SJCRH30 (cell line): ENCODE results near the gene GID8. TPM values are rescaled to one million over a fixed set of nuclear protein-coding genes. Genes with fewer than 3 reads are reported as not detected.

Experiments
- DNase-seq, 2 experiments: peaks; one replicate each; pipeline ENCODE4 v3.0.0-alpha.2; 2015 to 2020
- H3K27ac ChIP-seq: fragments of 250-450 bp; sonication (Bioruptor Pico); 2 replicates; pipeline ENCODE4 v1.5.1; 2020; ENCODE audit warnings: mild to moderate bottlenecking, moderate library complexity
- H3K27me3 ChIP-seq: fragments of 250-450 bp; sonication (Bioruptor Pico); 2 replicates; pipeline ENCODE4 v1.5.1; 2020; ENCODE audit warnings: mild to moderate bottlenecking, moderate library complexity
- H3K36me3 ChIP-seq: fragments of 250-450 bp; sonication (Bioruptor Pico); 2 replicates; pipeline ENCODE4 v1.5.1; 2020; ENCODE audit warnings: mild to moderate bottlenecking, moderate library complexity
- H3K4me1 ChIP-seq: fragments of 250-450 bp; sonication (Bioruptor Pico); 2 replicates; pipeline ENCODE4 v1.5.1; 2020; ENCODE audit warnings: mild to moderate bottlenecking, moderate library complexity
- H3K4me3 ChIP-seq: fragments of 250-450 bp; sonication (Bioruptor Pico); 2 replicates; pipeline ENCODE4 v1.5.1; 2020; ENCODE audit warnings: mild to moderate bottlenecking, moderate library complexity
- H3K9me3 ChIP-seq: fragments of 250-450 bp; sonication (Bioruptor Pico); replicated peaks from 2 replicates; pipeline ENCODE4 v1.5.1; 2020; ENCODE audit warnings: mild to moderate bottlenecking, moderate library complexity
- total RNA-seq: library from RNA; depleted of rRNA; stranded (reverse); fragments of >200 nt; shearing (Covaris generic); gene quantifications from 2 replicates; pipeline ENCODE4 v1.2.3, GENCODE V29; 2014

GID8 gene
- total RNA-seq, 1 experiment from 2014 or later: 109 TPM

- H3K4me1 ChIP-seq: peaks cover 24% of the 10 kb centered on the region
- H3K27ac ChIP-seq: no peak overlapping the region
- no peaks in the 10 kb centered on the region for H3K9me3 ChIP-seq
- H3K27me3 ChIP-seq: no peaks in the 10 kb centered on the region
- H3K36me3 ChIP-seq: peaks cover 10% of the 10 kb centered on the region; the same call in 1 of the 2 replicates
- H3K4me3 ChIP-seq: no peak overlapping the region
- DNase-seq: no peak
Observed at GRCh38 chr20:62923669-62924441, 14.1 kb upstream of the GID8 start.

DNA sequence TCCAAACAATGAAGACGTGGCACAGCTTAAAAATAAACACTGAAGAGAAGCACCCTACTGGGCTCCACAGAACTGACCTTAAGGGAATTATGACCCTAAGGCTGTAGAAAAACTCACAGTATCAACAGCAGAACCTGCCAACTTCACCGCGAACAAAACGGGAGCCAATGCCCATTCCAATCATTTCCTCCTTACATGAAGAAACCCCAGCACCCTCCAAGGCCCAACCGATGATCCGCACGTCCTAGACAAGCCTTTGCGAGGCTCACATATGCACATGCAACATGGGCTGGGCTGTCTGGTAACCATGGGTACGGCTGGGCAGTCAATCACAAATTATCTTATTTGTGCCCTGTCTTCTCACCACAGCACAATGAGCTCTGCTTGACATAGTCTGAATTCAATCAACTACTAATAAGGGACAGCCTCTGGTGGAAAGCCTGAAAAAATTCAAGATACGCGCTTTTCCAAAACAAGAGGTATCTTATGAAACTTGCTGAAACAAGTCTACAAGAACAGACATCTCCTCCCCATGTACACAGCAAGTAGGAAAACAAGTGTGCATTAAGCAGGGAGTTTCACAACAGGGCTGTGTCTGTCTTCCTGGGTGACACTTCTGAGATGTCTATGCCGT is 13.4 kb upstream of the GID8 start:
- Histone ChIP-seq H3K36me3 (peaks cover 10% of the 10 kb centered on the region; the same call in 1 of the 2 replicates), H3K9me3 (no peaks in the 10 kb centered on the region), H3K4me1 (peaks cover 24% of the 10 kb centered on the region), H3K27ac (no peak overlapping the region), H3K27me3 (no peaks in the 10 kb centered on the region), H3K4me3 (peak overlapping the region; percentile 89)
- no peak for DNase-seq

GRCh38 chr20:62925076-62925419 is 12.9 kb upstream of the GID8 start:
- Histone ChIP-seq H3K36me3 (peaks cover 10% of the 10 kb centered on the region; the same call in 1 of the 2 replicates), H3K27ac (peak overlapping the region; percentile 76; the same call in 1 of the 2 replicates), H3K4me1 (peaks cover 24% of the 10 kb centered on the region), H3K27me3 (no peaks in the 10 kb centered on the region), H3K9me3 (no peaks in the 10 kb centered on the region), H3K4me3 (peak overlapping the region; percentile 89)
- DNase-seq: no peak

DNA sequence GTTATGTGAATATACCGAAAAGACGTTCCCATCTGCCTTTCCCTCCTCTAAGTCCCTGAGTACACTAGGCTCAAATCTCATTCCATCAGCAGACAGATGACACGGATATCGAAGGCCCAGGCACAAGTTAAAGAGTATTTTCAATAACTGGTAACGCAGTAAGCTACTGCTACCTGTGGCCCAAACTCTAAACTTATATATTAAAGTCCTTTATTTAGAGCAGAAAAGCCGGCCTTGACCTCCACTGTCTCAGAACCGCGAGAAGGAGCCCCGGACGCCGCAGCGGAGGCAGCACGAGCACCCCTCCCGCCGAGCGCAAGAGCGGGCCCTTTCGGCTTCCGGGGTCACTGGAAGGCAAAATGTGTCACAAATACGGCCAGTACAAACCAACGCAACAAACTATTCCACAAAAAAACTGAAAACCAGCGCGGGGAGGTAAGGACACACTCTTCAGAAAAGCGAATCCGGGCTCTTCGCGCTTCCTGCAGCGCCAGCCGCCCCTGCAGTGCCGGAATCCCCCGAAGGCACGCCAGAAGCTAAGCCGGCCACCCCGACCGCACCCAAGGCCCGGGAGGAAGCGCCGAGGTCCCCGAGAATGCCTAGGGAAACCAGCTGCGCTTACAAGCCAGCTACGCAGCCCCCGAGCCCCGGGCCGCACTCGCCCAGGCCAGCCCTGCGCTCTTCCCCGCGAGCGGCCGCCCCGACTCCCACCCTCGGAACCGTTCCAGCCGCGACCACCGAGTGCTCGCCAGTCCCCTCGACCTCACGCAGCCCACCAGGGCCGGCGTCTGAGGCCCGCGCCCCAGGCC is 12.3 kb upstream of the GID8 start:
- Histone ChIP-seq H3K4me3 (peak overlapping the region; percentile 89), H3K36me3 (peaks cover 10% of the 10 kb centered on the region; the same call in 1 of the 2 replicates), H3K27ac (peak overlapping the region; percentile 76), H3K27me3 (no peaks in the 10 kb centered on the region), H3K9me3 (no peaks in the 10 kb centered on the region), H3K4me1 (peaks cover 24% of the 10 kb centered on the region)
- peak; percentile 72 to 78 for DNase-seq

GRCh38 chr20:62926229-62927127 is 11.5 kb upstream of the GID8 start, which contains the start of gene DIDO1:
Gene DIDO1 (minus strand): TSS chr20:62926505.
- H3K27me3 ChIP-seq: no peaks in the 10 kb centered on the region
- H3K27ac ChIP-seq: peak within 1 kb of the TSS; percentile 76
- H3K9me3 ChIP-seq: no peaks in the 10 kb centered on the region
- peak within 1 kb of the TSS; percentile 89 for H3K4me3 ChIP-seq
- peak; percentile 95 to 97 for DNase-seq
- peaks cover 24% of the 10 kb centered on the region for H3K4me1 ChIP-seq
- peaks cover 13% of the 10 kb centered on the region; the same call in 1 of the 2 replicates for H3K36me3 ChIP-seq

DNA sequence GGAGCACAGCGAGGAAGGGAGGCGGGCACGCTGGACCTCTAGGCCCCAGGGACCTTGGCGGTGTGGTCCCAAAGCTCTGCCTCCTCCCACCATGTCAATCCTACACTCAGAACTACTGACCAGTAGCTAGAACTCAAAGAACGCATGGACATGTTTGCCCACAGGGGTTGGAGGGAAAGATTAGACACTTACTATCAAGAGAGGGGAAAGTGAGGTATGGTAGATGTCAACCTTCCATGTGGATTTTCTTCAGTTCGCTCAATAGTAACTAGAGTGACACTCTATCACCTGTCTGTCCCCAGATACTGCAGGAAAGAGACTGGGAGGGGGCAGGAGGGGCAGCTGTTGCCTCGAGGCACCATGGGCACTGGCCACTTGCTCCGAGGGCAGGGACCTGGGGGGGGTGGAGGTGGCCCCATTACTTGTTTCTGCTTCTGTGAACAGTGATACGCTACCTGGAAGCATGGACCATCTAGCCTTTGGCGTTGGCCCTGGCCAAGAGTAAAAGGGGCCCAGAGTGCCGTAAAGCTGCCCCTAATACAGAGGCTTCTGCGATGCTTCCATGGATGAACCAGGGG is 10.7 kb upstream of the GID8 start:
- Histone ChIP-seq H3K27ac (no peak overlapping the region), H3K4me3 (peak overlapping the region; percentile 89), H3K4me1 (peaks cover 24% of the 10 kb centered on the region), H3K36me3 (peaks cover 21% of the 10 kb centered on the region; the same call in 1 of the 2 replicates), H3K27me3 (no peaks in the 10 kb centered on the region), H3K9me3 (no peaks in the 10 kb centered on the region)
- DNase-seq: peak in 1 of 2 experiments; percentile 37

- DNase-seq: no peak
- no peak overlapping the region for H3K27ac ChIP-seq
- H3K4me3 ChIP-seq: no peak overlapping the region
- H3K36me3 ChIP-seq: peaks cover 31% of the 10 kb centered on the region; the same call in 1 of the 2 replicates
- H3K9me3 ChIP-seq: no peaks in the 10 kb centered on the region
- H3K27me3 ChIP-seq: no peaks in the 10 kb centered on the region
- peaks cover 23% of the 10 kb centered on the region for H3K4me1 ChIP-seq
Observed at GRCh38 chr20:62928246-62928939, 9.6 kb upstream of the GID8 start.

DNA sequence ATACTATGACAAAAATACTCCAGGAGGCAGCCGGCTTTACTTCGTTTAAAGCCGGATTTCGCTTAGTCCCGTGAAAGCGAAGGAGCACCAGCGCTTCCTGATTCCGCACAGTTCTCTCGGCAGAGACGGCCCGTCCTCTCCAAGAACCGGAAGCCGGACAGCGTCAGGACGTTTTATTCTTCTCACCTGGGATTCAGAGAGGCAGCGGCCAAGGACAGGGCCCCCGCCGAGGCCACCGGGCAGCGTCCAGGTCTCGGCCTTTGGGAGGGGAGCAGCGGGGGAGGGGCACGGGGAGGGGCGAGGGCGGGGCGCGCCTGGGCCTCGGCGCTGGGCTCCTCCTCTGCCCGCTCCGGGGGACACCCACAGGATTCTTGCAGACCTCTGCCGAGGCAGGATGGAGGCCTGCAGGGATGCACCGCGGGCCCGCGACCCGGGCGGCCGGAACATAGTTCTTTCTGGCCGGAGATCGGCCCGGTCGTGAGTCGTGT is 8.9 kb upstream of the GID8 start:
- Histone ChIP-seq H3K27me3 (no peaks in the 10 kb centered on the region), H3K4me3 (no peak overlapping the region), H3K9me3 (no peaks in the 10 kb centered on the region), H3K4me1 (peaks cover 18% of the 10 kb centered on the region), H3K27ac (no peak overlapping the region), H3K36me3 (peaks cover 38% of the 10 kb centered on the region)
- DNase-seq: no peak

- no peak for DNase-seq
- no peak overlapping the region for H3K27ac ChIP-seq
- H3K4me1 ChIP-seq: peaks cover 12% of the 10 kb centered on the region
- peaks cover 61% of the 10 kb centered on the region for H3K36me3 ChIP-seq
- H3K27me3 ChIP-seq: no peaks in the 10 kb centered on the region
- H3K4me3 ChIP-seq: no peak overlapping the region
- H3K9me3 ChIP-seq: no peaks in the 10 kb centered on the region
Observed at GRCh38 chr20:62931464-62931863, 6.5 kb upstream of the GID8 start.

DNA sequence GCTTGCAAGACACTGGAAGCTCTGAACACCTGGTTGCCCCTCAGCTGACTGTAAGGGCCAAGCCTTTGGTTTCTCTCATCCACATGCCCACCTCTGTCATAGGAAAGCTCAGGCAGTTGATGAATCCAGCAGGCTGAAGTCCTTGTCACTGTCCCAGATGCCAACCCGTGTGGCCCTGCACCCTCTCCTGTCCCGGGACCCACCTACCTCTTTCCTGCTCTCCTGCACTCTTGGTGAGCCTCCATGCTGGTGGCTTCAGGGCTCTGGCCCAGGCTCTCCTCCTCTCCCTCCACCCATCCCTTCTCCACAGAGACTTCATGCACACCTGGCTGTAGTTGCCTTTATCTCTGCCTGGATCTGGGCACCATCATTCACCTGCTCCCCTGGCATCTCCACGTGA is 4.0 kb upstream of the GID8 start:
- DNase-seq: no peak
- no peak overlapping the region for H3K4me3 ChIP-seq

GRCh38 chr20:62935204-62935967 is 2.6 kb upstream of the GID8 start:
- DNase-seq: no peak
- H3K9me3 ChIP-seq: no peaks in the 10 kb centered on the region
- H3K4me1 ChIP-seq: peaks cover 12% of the 10 kb centered on the region
- H3K27me3 ChIP-seq: no peaks in the 10 kb centered on the region
- H3K27ac ChIP-seq: no peak overlapping the region
- H3K36me3 ChIP-seq: peaks cover 55% of the 10 kb centered on the region
- no peak overlapping the region for H3K4me3 ChIP-seq

More for the DNA sequence above, 4.0 kb upstream of the GID8 start:
- H3K27ac ChIP-seq: no peak overlapping the region
- peaks cover 6% of the 10 kb centered on the region for H3K4me1 ChIP-seq
- no peaks in the 10 kb centered on the region for H3K9me3 ChIP-seq
- H3K27me3 ChIP-seq: no peaks in the 10 kb centered on the region
- peaks cover 51% of the 10 kb centered on the region for H3K36me3 ChIP-seq

GRCh38 chr20:62935968-62936585 is 1.9 kb upstream of the GID8 start:
- Histone ChIP-seq H3K36me3 (peaks cover 59% of the 10 kb centered on the region), H3K9me3 (no peaks in the 10 kb centered on the region), H3K27ac (no peak overlapping the region), H3K4me3 (peak overlapping the region; percentile 99), H3K4me1 (peaks cover 12% of the 10 kb centered on the region), H3K27me3 (no peaks in the 10 kb centered on the region)
- no peak for DNase-seq
